Kasumi-1 (cell line): ENCODE data around the gene GPR17.

Source experiments
- DNase-seq, 2 experiments: peaks; one replicate each; lab custom pipeline; 2025; lab: John Stamatoyannopoulos, UW

Gene GPR17

GRCh38 chr2:127654838-127655175 is 8.9 kb downstream of the GPR17 start:
- no peak for DNase-seq

GRCh38 chr2:127655209-127656073 is 9.5 kb downstream of the GPR17 start:
- no peak for DNase-seq

- DNase-seq: no peak
Observed at GRCh38 chr2:127656569-127657231, 10.7 kb downstream of the GPR17 start.

- DNase-seq: no peak
Observed at GRCh38 chr2:127657232-127657595, 11.3 kb downstream of the GPR17 start.

GRCh38 chr2:127658146-127658545 is 12.2 kb downstream of the GPR17 start:
- no peak for DNase-seq

- DNase-seq: no peak
Observed at GRCh38 chr2:127658641-127659407, 12.9 kb downstream of the GPR17 start.

- peak; percentile 26 to 27 for DNase-seq
Observed at GRCh38 chr2:127659408-127660290, 13.7 kb downstream of the GPR17 start.

- no peak for DNase-seq
Observed at GRCh38 chr2:127660291-127660578, 14.3 kb downstream of the GPR17 start.

- DNase-seq: no peak
Observed at GRCh38 chr2:127661072-127661649, 15.2 kb downstream of the GPR17 start.

GRCh38 chr2:127661949-127662510 is 16.1 kb downstream of the GPR17 start:
- no peak for DNase-seq

GRCh38 chr2:127662937-127663565 is 17.1 kb downstream of the GPR17 start:
- no peak for DNase-seq

GRCh38 chr2:127663566-127664064 is 17.7 kb downstream of the GPR17 start:
- DNase-seq: no peak

- DNase-seq: no peak
Observed at GRCh38 chr2:127664065-127664894, 18.3 kb downstream of the GPR17 start.

GRCh38 chr2:127664895-127665225 is 18.9 kb downstream of the GPR17 start:
- no peak for DNase-seq

GRCh38 chr2:127665267-127665893 is 19.4 kb downstream of the GPR17 start:
- no peak for DNase-seq

- DNase-seq: no peak
Observed at GRCh38 chr2:127669056-127669455, 23.1 kb downstream of the GPR17 start.

GRCh38 chr2:127670055-127670956 is 24.4 kb downstream of the GPR17 start:
- DNase-seq: no peak

- no peak for DNase-seq
Observed at GRCh38 chr2:127670957-127671290, 25.0 kb downstream of the GPR17 start.
